Measurements from ENCODE around the gene SH3GL2. TPM values are rescaled to one million over a fixed set of nuclear protein-coding genes. Genes with fewer than 3 reads are reported as not detected.

Gene SH3GL2
- total RNA-seq, 2 donors from 2014 or later, result 1.5 to 8.2 TPM

DNA sequence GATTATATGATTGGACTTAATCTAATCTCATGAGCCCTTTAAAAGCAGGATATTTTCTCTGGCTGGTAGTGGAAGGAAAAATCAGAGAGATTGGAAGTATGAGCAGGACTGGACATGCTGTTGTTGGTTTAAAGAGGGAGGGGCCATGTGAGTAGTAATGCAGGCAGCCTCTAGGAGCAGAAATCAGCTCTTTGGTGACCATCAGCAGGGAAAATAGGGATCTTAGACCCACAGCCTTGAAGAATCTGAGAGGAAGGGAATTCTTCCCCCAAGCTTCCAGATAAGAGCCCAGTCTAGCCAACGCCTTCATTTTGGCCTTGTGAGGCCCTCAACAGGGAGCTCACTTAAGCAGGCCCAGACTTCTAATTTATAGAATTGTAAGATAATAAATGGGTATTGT is 9.5 kb downstream of the SH3GL2 start:
- intact Hi-C loops (cut with DNase I), result no loop called here
- H3K9me3 ChIP-seq, result no peaks in the 10 kb centered on the region
- H3K4me1 ChIP-seq (replicated peaks), result no peaks in the 10 kb centered on the region
- WGBS, result 70% methylated on average over 1 of the region's 1 CpG
- TF ChIP-seq POLR2A (IDR thresholded peaks at IDR 0.05) (no peak), POLR2AphosphoS5 (IDR thresholded peaks at IDR 0.05) (no peak)
- TF ChIP-seq, protein P1, sequence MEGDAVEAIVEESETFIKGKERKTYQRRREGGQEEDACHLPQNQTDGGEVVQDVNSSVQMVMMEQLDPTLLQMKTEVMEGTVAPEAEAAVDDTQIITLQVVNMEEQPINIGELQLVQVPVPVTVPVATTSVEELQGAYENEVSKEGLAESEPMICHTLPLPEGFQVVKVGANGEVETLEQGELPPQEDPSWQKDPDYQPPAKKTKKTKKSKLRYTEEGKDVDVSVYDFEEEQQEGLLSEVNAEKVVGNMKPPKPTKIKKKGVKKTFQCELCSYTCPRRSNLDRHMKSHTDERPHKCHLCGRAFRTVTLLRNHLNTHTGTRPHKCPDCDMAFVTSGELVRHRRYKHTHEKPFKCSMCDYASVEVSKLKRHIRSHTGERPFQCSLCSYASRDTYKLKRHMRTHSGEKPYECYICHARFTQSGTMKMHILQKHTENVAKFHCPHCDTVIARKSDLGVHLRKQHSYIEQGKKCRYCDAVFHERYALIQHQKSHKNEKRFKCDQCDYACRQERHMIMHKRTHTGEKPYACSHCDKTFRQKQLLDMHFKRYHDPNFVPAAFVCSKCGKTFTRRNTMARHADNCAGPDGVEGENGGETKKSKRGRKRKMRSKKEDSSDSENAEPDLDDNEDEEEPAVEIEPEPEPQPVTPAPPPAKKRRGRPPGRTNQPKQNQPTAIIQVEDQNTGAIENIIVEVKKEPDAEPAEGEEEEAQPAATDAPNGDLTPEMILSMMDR (IDR thresholded peaks at IDR 0.05), result no peak
- H3K4me3 ChIP-seq, result no peak overlapping the region
- DNase-seq (ENCODE audit: low spot score), result no peak
- H3K27ac ChIP-seq, result no peak overlapping the region
- no peaks in the 10 kb centered on the region for H3K36me3 ChIP-seq
- H3K27me3 ChIP-seq (replicated peaks; ENCODE audit: insufficient read depth), result no peaks in the 10 kb centered on the region

DNA sequence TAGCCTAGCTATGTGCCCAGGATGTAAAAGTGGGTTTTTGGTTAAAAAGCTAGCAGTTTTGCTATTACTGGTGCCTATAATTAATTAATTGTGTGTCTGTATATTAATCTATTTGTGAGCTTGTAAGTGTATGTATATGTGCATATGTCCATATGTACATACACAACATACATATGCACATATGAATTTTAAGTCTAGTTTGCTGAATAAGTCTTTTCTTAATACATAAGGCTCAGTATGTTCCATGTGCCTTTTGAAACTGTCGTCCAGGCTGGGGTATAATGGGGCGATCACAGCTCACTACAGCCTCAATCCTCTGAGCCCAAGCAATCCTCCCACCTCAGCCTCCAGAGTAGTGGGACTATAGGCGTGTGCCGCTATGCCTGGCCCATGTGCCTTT is 10.1 kb downstream of the SH3GL2 start:
- no peak for TF ChIP-seq POLR2A (IDR thresholded peaks at IDR 0.05)
- TF ChIP-seq, protein P1 (IDR thresholded peaks at IDR 0.05), result no peak
- no peak for TF ChIP-seq POLR2AphosphoS5 (IDR thresholded peaks at IDR 0.05)
- H3K4me3 ChIP-seq, result no peak overlapping the region
- no peaks in the 10 kb centered on the region for H3K36me3 ChIP-seq
- no peaks in the 10 kb centered on the region for H3K9me3 ChIP-seq
- no peaks in the 10 kb centered on the region for H3K4me1 ChIP-seq (replicated peaks)
- H3K27ac ChIP-seq, result no peak overlapping the region
- no peaks in the 10 kb centered on the region for H3K27me3 ChIP-seq (replicated peaks; ENCODE audit: insufficient read depth)
- 98% methylated on average over 4 of the region's 4 CpGs for WGBS
- intact Hi-C loops (cut with DNase I), result no loop called here
- DNase-seq (ENCODE audit: low spot score), result no peak

DNA sequence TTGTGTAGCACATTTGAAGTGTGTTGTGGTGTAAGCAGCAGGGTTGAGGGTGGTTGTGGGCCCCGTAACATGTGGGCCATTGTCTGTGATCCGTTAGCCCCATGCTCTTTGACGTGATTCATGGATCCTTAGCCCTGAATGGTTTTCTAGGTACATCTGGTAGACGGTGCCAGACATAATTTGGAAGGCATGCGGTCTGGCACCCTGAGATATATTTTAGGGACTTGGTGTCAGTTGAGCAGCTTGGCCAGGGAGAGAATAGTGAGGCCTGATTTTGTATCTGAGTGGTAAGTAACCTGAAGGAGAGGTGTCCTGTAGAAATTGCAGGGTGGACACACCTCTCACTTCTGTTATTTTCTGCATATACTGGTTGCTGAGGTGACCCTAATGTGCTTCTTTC is 10.9 kb downstream of the SH3GL2 start:
- Histone ChIP-seq H3K36me3 (no peaks in the 10 kb centered on the region), H3K4me3 (no peak overlapping the region), H3K4me1 (replicated peaks) (no peaks in the 10 kb centered on the region), H3K27me3 (replicated peaks; ENCODE audit: insufficient read depth) (no peaks in the 10 kb centered on the region), H3K9me3 (no peaks in the 10 kb centered on the region), H3K27ac (no peak overlapping the region)
- 87% methylated on average over 5 of the region's 5 CpGs for WGBS
- DNase-seq (ENCODE audit: low spot score), result no peak
- intact Hi-C loops (cut with DNase I), result no loop called here
- no peak for TF ChIP-seq POLR2A (IDR thresholded peaks at IDR 0.05)
- TF ChIP-seq POLR2AphosphoS5 (IDR thresholded peaks at IDR 0.05), result no peak
- TF ChIP-seq, protein P1 (IDR thresholded peaks at IDR 0.05), result no peak

DNA sequence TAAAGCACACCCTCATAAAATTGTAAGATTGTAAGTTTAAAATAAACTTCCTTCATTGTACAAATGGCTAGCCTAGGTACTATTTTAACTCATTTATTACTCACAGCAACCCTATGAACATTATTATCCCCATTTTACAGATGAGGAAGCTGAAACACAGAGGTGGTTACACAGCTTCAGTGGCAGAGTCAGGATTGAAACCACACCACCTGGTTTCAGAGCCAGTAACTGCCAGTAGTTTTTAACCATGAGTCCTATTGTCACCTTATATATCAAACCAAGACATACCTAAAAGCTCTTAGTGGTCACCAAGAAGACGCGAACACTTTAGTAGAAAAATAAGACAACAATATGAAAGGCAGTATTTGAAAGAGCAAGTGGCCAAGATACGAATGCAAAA is 16.1 kb downstream of the SH3GL2 start:
- intact Hi-C loops (cut with DNase I), result no loop called here
- TF ChIP-seq, protein P1 (IDR thresholded peaks at IDR 0.05), result no peak
- no peak for TF ChIP-seq POLR2AphosphoS5 (IDR thresholded peaks at IDR 0.05)
- TF ChIP-seq POLR2A (IDR thresholded peaks at IDR 0.05), result no peak
- H3K36me3 ChIP-seq, result no peaks in the 10 kb centered on the region
- H3K27me3 ChIP-seq (replicated peaks; ENCODE audit: insufficient read depth), result no peaks in the 10 kb centered on the region
- no peak overlapping the region for H3K27ac ChIP-seq
- no peaks in the 10 kb centered on the region for H3K9me3 ChIP-seq
- H3K4me1 ChIP-seq (replicated peaks), result no peaks in the 10 kb centered on the region
- H3K4me3 ChIP-seq, result no peak overlapping the region
- DNase-seq (ENCODE audit: low spot score), result no peak
- WGBS, result 89% methylated on average over 3 of the region's 3 CpGs

DNA sequence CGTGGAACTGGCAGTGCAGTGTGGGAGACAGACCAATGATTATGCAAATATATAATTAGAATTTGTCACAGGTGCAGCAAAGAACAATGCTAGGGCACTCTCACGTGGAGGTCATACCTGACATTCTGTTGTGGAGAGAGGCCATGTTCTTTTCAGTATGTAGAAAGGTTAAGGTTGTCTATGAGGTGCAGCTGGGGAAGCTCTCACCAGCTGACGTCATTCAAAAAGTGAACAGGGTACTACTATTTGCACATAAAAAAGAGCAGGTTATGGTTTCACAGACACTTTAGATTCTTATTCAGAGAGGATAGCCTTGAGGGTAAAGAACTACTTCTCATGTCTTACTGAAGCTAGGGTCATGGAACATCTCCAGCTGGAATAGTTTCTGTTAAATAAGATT is 19.1 kb downstream of the SH3GL2 start:
- no peaks in the 10 kb centered on the region for H3K4me1 ChIP-seq (replicated peaks)
- H3K27ac ChIP-seq, result no peak overlapping the region
- TF ChIP-seq POLR2AphosphoS5 (IDR thresholded peaks at IDR 0.05) (no peak), POLR2A (IDR thresholded peaks at IDR 0.05) (no peak)
- TF ChIP-seq, protein P1 (IDR thresholded peaks at IDR 0.05), result no peak
- intact Hi-C loops (cut with DNase I), result no loop called here
- WGBS, result 83% methylated on average over 3 of the region's 3 CpGs
- H3K4me3 ChIP-seq, result no peak overlapping the region
- no peaks in the 10 kb centered on the region for H3K9me3 ChIP-seq
- no peaks in the 10 kb centered on the region for H3K27me3 ChIP-seq (replicated peaks; ENCODE audit: insufficient read depth)
- DNase-seq (ENCODE audit: low spot score), result no peak
- no peaks in the 10 kb centered on the region for H3K36me3 ChIP-seq
